HepG2 (cell line): ENCODE data around the gene CASS4. TPM values are rescaled to one million over a fixed set of nuclear protein-coding genes. Genes with fewer than 3 reads are reported as not detected.

Experiments
- ATF7-NPFF ChIP-seq: sonication (generic); formaldehyde crosslinking; IDR thresholded peaks from 2 replicates; pipeline ENCODE4 v1.8.1; 2023; ENCODE audit warnings: mild to moderate bottlenecking, low read depth, missing genetic modification reagents, moderate library complexity
- BHLHE40 ChIP-seq: IDR thresholded peaks from 2 replicates; pipeline ENCODE4 v1.6.1; 2011; ENCODE audit warnings: low read length, improper control_type of control experiment
- CEBPB ChIP-seq: IDR thresholded peaks from 2 replicates; pipeline ENCODE4 v1.6.1; 2011; ENCODE audit warnings: low read depth, low read length, improper control_type of control experiment, borderline replicate concordance
- FIP1L1 ChIP-seq: fragments of 200-400 bp; formaldehyde crosslinking; IDR thresholded peaks from 2 replicates; pipeline ENCODE4 v1.6.1; 2018; ENCODE audit warnings: low read depth, mild to moderate bottlenecking, low read length, moderate library complexity, borderline replicate concordance; ENCODE audit not compliant: insufficient read depth
- IRF2 ChIP-seq: IDR thresholded peaks from 2 replicates; pipeline ENCODE4 v1.6.1; 2018; ENCODE audit warnings: missing genetic modification reagents, missing compliant biosample characterization
- JUN ChIP-seq: sonication (generic); formaldehyde crosslinking; IDR thresholded peaks from 2 replicates; pipeline ENCODE4 v1.4.0; 2020; ENCODE audit warnings: mild to moderate bottlenecking, missing genetic modification reagents
- KLF9 ChIP-seq: IDR thresholded peaks from 2 replicates; pipeline ENCODE4 v1.6.1; 2016; ENCODE audit warnings: low read depth
- MEF2D ChIP-seq: sonication (generic); formaldehyde crosslinking; IDR thresholded peaks from 2 replicates; pipeline ENCODE4 v1.5.1; 2020; ENCODE audit warnings: mild to moderate bottlenecking, missing genetic modification reagents
- MTF2 ChIP-seq: sonication (generic); formaldehyde crosslinking; IDR thresholded peaks from 2 replicates; pipeline ENCODE4 v1.5.0; 2020; ENCODE audit warnings: missing genetic modification reagents, borderline replicate concordance
- U2AF1 ChIP-seq: fragments of 200-400 bp; formaldehyde crosslinking; optimal IDR thresholded peaks from 2 replicates; pipeline ENCODE3; 2017; ENCODE audit warnings: mild to moderate bottlenecking, low read depth, low read length
- U2AF2 ChIP-seq: fragments of 200-400 bp; formaldehyde crosslinking; IDR thresholded peaks from 2 replicates; pipeline ENCODE4 v1.6.1; 2017; ENCODE audit warnings: low read depth, mild to moderate bottlenecking, low read length
- XBP1 ChIP-seq: sonication (generic); formaldehyde crosslinking; IDR thresholded peaks from 2 replicates; pipeline ENCODE4 v1.5.0; 2020; ENCODE audit warnings: missing genetic modification reagents
- ZNF251 ChIP-seq: sonication (generic); formaldehyde crosslinking; IDR thresholded peaks from 2 replicates; pipeline ENCODE4 v1.9.0; 2021; ENCODE audit warnings: mild to moderate bottlenecking, missing genetic modification reagents
- ZNF292 ChIP-seq: sonication (generic); formaldehyde crosslinking; IDR thresholded peaks from 2 replicates; pipeline ENCODE4 v1.8.1; 2022; ENCODE audit warnings: mild to moderate bottlenecking, low read depth, missing genetic modification reagents, borderline replicate concordance
- ZNF317 ChIP-seq: sonication (generic); formaldehyde crosslinking; IDR thresholded peaks from 2 replicates; pipeline ENCODE4 v1.5.0; 2020; ENCODE audit warnings: mild to moderate bottlenecking, missing genetic modification reagents
- ZNF34 ChIP-seq: sonication (generic); formaldehyde crosslinking; IDR thresholded peaks from 2 replicates; pipeline ENCODE4 v1.4.0; 2020; ENCODE audit warnings: mild to moderate bottlenecking, missing genetic modification reagents, borderline replicate concordance
- polyA plus RNA-seq, 8 experiments: library from polyadenylated mRNA; depleted of rRNA in 3 of 8; stranded (reverse) in 7 of 8; unstranded in 1 of 8; fragments of >200 nt; fragmentation: Illumina TruSeq in 4 of 8; extraction: Trizol in 4 of 8; gene quantifications; 2 replicates each; pipeline versions ENCODE4 v1.2.1 to v1.2.3, GENCODE V29; 2011 to 2016; ENCODE audit warnings: low read depth in 4 of 8, missing spikeins in 1 of 8, mixed read lengths in 1 of 8; ENCODE audit not compliant: insufficient read depth in 1 of 8
- total RNA-seq, 5 experiments: library from RNA; depleted of rRNA; stranded (reverse); fragments of >200 nt; fragmentation: Illumina TruSeq; extraction: Trizol; gene quantifications; 2 replicates each; pipeline ENCODE4 v1.2.3, GENCODE V29; 2016; ENCODE audit warnings: low read depth in 1 of 5
- TF ChIP-seq, protein P1 (sequence below): sonication (generic); formaldehyde crosslinking; IDR thresholded peaks from 2 replicates; pipeline ENCODE4 v1.4.0; 2020; ENCODE audit warnings: mild to moderate bottlenecking, missing genetic modification reagents
- TF ChIP-seq, protein P2 (sequence below): sonication (generic); formaldehyde crosslinking; IDR thresholded peaks from 2 replicates; pipeline ENCODE4 v1.4.0; 2020; ENCODE audit warnings: missing genetic modification reagents
- TF ChIP-seq, protein P3 (sequence below): sonication (generic); formaldehyde crosslinking; IDR thresholded peaks from 2 replicates; pipeline ENCODE4 v1.4.0; 2020; ENCODE audit warnings: missing genetic modification reagents, borderline replicate concordance
- TF ChIP-seq, protein P4 (sequence below): sonication (generic); formaldehyde crosslinking; IDR thresholded peaks from 2 replicates; pipeline ENCODE4 v1.4.0; 2020; ENCODE audit warnings: missing genetic modification reagents

CASS4 gene
- total and polyA plus RNA-seq, 2 of the 13 experiments (the other 11 are each of a cell fraction or from before 2014, with no cell fraction given), result 0.17 to 0.49 TPM

- TF ChIP-seq, protein P1, sequence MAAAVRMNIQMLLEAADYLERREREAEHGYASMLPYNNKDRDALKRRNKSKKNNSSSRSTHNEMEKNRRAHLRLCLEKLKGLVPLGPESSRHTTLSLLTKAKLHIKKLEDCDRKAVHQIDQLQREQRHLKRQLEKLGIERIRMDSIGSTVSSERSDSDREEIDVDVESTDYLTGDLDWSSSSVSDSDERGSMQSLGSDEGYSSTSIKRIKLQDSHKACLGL, result no peak
- TF ChIP-seq, protein P2, sequence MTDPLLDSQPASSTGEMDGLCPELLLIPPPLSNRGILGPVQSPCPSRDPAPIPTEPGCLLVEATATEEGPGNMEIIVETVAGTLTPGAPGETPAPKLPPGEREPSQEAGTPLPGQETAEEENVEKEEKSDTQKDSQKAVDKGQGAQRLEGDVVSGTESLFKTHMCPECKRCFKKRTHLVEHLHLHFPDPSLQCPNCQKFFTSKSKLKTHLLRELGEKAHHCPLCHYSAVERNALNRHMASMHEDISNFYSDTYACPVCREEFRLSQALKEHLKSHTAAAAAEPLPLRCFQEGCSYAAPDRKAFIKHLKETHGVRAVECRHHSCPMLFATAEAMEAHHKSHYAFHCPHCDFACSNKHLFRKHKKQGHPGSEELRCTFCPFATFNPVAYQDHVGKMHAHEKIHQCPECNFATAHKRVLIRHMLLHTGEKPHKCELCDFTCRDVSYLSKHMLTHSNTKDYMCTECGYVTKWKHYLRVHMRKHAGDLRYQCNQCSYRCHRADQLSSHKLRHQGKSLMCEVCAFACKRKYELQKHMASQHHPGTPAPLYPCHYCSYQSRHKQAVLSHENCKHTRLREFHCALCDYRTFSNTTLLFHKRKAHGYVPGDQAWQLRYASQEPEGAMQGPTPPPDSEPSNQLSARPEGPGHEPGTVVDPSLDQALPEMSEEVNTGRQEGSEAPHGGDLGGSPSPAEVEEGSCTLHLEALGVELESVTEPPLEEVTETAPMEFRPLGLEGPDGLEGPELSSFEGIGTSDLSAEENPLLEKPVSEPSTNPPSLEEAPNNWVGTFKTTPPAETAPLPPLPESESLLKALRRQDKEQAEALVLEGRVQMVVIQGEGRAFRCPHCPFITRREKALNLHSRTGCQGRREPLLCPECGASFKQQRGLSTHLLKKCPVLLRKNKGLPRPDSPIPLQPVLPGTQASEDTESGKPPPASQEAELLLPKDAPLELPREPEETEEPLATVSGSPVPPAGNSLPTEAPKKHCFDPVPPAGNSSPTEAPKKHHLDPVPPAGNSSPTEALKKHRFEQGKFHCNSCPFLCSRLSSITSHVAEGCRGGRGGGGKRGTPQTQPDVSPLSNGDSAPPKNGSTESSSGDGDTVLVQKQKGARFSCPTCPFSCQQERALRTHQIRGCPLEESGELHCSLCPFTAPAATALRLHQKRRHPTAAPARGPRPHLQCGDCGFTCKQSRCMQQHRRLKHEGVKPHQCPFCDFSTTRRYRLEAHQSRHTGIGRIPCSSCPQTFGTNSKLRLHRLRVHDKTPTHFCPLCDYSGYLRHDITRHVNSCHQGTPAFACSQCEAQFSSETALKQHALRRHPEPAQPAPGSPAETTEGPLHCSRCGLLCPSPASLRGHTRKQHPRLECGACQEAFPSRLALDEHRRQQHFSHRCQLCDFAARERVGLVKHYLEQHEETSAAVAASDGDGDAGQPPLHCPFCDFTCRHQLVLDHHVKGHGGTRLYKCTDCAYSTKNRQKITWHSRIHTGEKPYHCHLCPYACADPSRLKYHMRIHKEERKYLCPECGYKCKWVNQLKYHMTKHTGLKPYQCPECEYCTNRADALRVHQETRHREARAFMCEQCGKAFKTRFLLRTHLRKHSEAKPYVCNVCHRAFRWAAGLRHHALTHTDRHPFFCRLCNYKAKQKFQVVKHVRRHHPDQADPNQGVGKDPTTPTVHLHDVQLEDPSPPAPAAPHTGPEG (CRISPR knock-in tag), result no peak
- TF ChIP-seq ZNF34 (no peak), XBP1 (CRISPR knock-in tag) (no peak), FIP1L1 (no peak), BHLHE40 (no peak), MTF2 (CRISPR knock-in tag) (no peak), U2AF2 (no peak), ZNF292 (CRISPR knock-in tag) (peak; percentile 52; the same call in 1 of the 2 replicates), KLF9 (no peak), ZNF317 (CRISPR knock-in tag) (no peak), MEF2D (CRISPR knock-in tag) (no peak), ZNF251 (CRISPR knock-in tag) (no peak), U2AF1 (no peak), JUN (no peak), CEBPB (peak; percentile 99), ATF7-NPFF (CRISPR knock-in tag) (no peak), IRF2 (CRISPR knock-in tag) (no peak)
- TF ChIP-seq, protein P3, sequence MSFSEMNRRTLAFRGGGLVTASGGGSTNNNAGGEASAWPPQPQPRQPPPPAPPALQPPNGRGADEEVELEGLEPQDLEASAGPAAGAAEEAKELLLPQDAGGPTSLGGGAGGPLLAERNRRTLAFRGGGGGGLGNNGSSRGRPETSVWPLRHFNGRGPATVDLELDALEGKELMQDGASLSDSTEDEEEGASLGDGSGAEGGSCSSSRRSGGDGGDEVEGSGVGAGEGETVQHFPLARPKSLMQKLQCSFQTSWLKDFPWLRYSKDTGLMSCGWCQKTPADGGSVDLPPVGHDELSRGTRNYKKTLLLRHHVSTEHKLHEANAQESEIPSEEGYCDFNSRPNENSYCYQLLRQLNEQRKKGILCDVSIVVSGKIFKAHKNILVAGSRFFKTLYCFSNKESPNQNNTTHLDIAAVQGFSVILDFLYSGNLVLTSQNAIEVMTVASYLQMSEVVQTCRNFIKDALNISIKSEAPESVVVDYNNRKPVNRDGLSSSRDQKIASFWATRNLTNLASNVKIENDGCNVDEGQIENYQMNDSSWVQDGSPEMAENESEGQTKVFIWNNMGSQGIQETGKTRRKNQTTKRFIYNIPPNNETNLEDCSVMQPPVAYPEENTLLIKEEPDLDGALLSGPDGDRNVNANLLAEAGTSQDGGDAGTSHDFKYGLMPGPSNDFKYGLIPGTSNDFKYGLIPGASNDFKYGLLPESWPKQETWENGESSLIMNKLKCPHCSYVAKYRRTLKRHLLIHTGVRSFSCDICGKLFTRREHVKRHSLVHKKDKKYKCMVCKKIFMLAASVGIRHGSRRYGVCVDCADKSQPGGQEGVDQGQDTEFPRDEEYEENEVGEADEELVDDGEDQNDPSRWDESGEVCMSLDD (CRISPR knock-in tag), result no peak
- TF ChIP-seq, protein P4, sequence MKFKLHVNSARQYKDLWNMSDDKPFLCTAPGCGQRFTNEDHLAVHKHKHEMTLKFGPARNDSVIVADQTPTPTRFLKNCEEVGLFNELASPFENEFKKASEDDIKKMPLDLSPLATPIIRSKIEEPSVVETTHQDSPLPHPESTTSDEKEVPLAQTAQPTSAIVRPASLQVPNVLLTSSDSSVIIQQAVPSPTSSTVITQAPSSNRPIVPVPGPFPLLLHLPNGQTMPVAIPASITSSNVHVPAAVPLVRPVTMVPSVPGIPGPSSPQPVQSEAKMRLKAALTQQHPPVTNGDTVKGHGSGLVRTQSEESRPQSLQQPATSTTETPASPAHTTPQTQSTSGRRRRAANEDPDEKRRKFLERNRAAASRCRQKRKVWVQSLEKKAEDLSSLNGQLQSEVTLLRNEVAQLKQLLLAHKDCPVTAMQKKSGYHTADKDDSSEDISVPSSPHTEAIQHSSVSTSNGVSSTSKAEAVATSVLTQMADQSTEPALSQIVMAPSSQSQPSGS (CRISPR knock-in tag), result no peak
Measured at GRCh38 chr20:56411759-56412472, at the start of gene CASS4 (continued).
